Activated CD8-positive, alpha-beta T cell treated with anti-CD3 and anti-CD28 coated beads for 36 hours (primary cell): Measurements from ENCODE around the gene GTF3A. TPM values are rescaled to one million over a fixed set of nuclear protein-coding genes. Genes with fewer than 3 reads are reported as not detected.
"Not testable (repeated sequence)": the region's sequence is repeated elsewhere in the genome, so short reads cannot be mapped to it uniquely, and the experiment has no call there.

Experiments used
- ATAC-seq: fragments of 200-7000 bp; cut with Tn5 transposase; one replicate; pipeline ENCODE4 v1.10.0; 2021; ENCODE audit warnings: mild to moderate bottlenecking, moderate library complexity
- CTCF ChIA-PET: fragments of 350-600 bp; sonication (Branson Sonifier 250); formaldehyde crosslinking; loops from one replicate; lab custom pipeline; 2021; ENCODE audit warnings: antibody characterized with exemption; lab: Charles Lee
- POLR2A ChIA-PET: fragments of 350-600 bp; sonication (Branson Sonifier 250); formaldehyde crosslinking; loops from one replicate; lab custom pipeline; 2021; ENCODE audit warnings: antibody characterized with exemption; lab: Charles Lee
- DNase-seq: peaks from one replicate; pipeline ENCODE4 v3.0.0-alpha.2; 2020
- H3K27ac Mint-ChIP-seq: one replicate; pipeline ENCODE4 v1.8.0; 2021; ENCODE audit warnings: mild to moderate bottlenecking, mixed read lengths
- H3K27me3 Mint-ChIP-seq: one replicate; pipeline ENCODE4 v1.8.0; 2021; ENCODE audit warnings: mixed read lengths
- H3K36me3 Mint-ChIP-seq: one replicate; pipeline ENCODE4 v1.8.0; 2021; ENCODE audit warnings: low read depth, mixed read lengths
- H3K4me1 Mint-ChIP-seq: one replicate; pipeline ENCODE4 v1.8.0; 2021; ENCODE audit warnings: low read depth, mixed read lengths
- H3K4me3 Mint-ChIP-seq: one replicate; pipeline ENCODE4 v1.8.0; 2021; ENCODE audit warnings: mild to moderate bottlenecking, moderate library complexity, mixed read lengths
- H3K9me3 Mint-ChIP-seq: one replicate; pipeline ENCODE4 v1.8.0; 2021; ENCODE audit warnings: mixed read lengths
- CTCF ChIP-seq: fragments of 200-600 bp; IDR thresholded peaks from one replicate; pipeline ENCODE4 v1.8.0; 2022; ENCODE audit warnings: antibody characterized with exemption, mild to moderate bottlenecking
- intact Hi-C: fragments of 100-400 bp; cut with micrococcal nuclease; formaldehyde crosslinking; loops from one replicate; pipeline ENCODE4 v1.10.0; 2022
- total RNA-seq, 2 experiments: library from RNA; stranded (reverse); gene quantifications; one replicate each; pipeline ENCODE4 v1.2.3, GENCODE V29; 2021

The GTF3A gene
- total RNA-seq, 2 experiments from 2014 or later: 278 to 282 TPM

- no peaks in the 10 kb centered on the region for H3K9me3 Mint-ChIP-seq
- ChIA-PET CTCF (no interaction called here), POLR2A (interaction anchor here (0.7 kb wide), 1 partner anchor 51 kb away, joined by 3 read pairs; no protein-coding TSS in a partner anchor)
- no peaks in the 10 kb centered on the region for H3K27me3 Mint-ChIP-seq
- H3K36me3 Mint-ChIP-seq: no peaks in the 10 kb centered on the region
- DNase-seq (no peak), ATAC-seq (no peak)
- H3K4me3 Mint-ChIP-seq: no peak overlapping the region
- intact Hi-C loops: no loop called here
- TF ChIP-seq CTCF: no peak
- H3K27ac Mint-ChIP-seq: no peak overlapping the region
- H3K4me1 Mint-ChIP-seq: no peaks in the 10 kb centered on the region
These were observed 28.1 kb upstream of the GTF3A start for GRCh38 chr13:27396252-27396846.

DNA sequence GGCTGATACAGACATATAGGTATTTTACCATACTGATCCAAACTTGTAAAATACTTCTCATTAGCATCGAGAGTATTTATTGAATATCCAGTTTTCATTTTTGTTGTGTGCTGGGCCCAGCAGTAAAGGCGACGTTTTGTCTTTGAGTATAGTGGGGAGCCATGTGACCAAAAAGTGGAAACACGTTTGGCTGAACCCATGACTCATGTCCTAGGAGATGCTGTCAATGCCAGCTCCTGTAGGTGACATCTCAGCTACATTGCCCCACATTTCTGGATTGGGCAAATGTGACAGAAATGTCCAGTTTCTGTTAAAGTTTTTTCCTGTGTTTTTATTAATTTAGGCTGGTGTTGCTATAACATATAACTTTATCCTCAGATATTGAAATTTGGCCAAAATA is 26.1 kb upstream of the GTF3A start:
- intact Hi-C loops: no loop called here
- ATAC-seq (no peak), DNase-seq (no peak)
- H3K27me3 Mint-ChIP-seq: no peaks in the 10 kb centered on the region
- H3K9me3 Mint-ChIP-seq: no peaks in the 10 kb centered on the region
- no peak for TF ChIP-seq CTCF
- no peak overlapping the region for H3K4me3 Mint-ChIP-seq
- H3K27ac Mint-ChIP-seq: no peak overlapping the region
- ChIA-PET CTCF (no interaction called here), POLR2A (no interaction called here)
- H3K4me1 Mint-ChIP-seq: no peaks in the 10 kb centered on the region
- H3K36me3 Mint-ChIP-seq: no peaks in the 10 kb centered on the region

- ATAC-seq, H3K9me3 Mint-ChIP-seq, H3K4me3 Mint-ChIP-seq, H3K27ac Mint-ChIP-seq, DNase-seq, POLR2A ChIA-PET, H3K4me1 Mint-ChIP-seq, intact Hi-C loops, H3K27me3 Mint-ChIP-seq, H3K36me3 Mint-ChIP-seq: not testable (repeated sequence)
- CTCF ChIA-PET: interaction anchor here (1.1 to 1.6 kb wide), 3 partner anchors 9 to 428 kb away, joined by 3 to 6 read pairs (median 3); no protein-coding TSS in a partner anchor
These were observed 24.0 kb upstream of the GTF3A start for GRCh38 chr13:27400405-27400804.

DNA sequence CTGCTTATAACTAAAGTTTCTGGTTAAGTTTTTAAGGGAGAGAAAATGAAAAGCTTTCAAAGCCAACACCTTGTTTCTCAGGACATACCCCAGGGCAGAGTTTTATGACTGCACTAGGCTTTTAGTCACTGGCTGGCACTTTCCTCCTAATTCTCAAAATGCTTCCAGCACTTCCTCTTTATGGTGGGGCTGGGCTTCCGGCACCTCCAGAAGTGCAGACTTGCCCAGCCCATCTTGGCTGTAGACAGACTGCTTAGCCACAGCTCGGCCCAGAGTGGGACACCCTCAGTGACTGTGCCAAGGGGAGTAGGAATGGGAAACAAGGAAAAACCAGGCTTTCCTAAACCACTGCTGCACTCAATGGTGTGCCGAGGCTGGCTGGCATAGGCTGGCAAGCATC is 23.2 kb upstream of the GTF3A start:
- Mint-ChIP-seq H3K27ac (no peak overlapping the region), H3K4me3 (no peak overlapping the region), H3K36me3 (no peaks in the 10 kb centered on the region), H3K4me1 (peaks cover 2% of the 10 kb centered on the region), H3K27me3 (no peaks in the 10 kb centered on the region), H3K9me3 (no peaks in the 10 kb centered on the region)
- ChIA-PET POLR2A (no interaction called here), CTCF (interaction anchor here (1.1 to 1.6 kb wide), 3 partner anchors 9 to 428 kb away, joined by 3 to 6 read pairs (median 5); no protein-coding TSS in a partner anchor)
- no peak for TF ChIP-seq CTCF
- intact Hi-C loops: no loop called here
- DNase-seq (no peak), ATAC-seq (no peak)

GRCh38 chr13:27403203-27403678 is 21.2 kb upstream of the GTF3A start:
- ChIA-PET POLR2A (interaction anchor here (1.0 kb wide), 1 partner anchor 22 kb away, joined by 5 read pairs; no protein-coding TSS in a partner anchor), CTCF (interaction anchor here (1.2 to 1.4 kb wide), 2 partner anchors 29 to 427 kb away, joined by 3 to 4 read pairs; no protein-coding TSS in a partner anchor)
- DNase-seq (no peak), ATAC-seq (peak; percentile 51)
- TF ChIP-seq CTCF: no peak
- intact Hi-C loops: no loop called here
- Mint-ChIP-seq H3K4me3 (no peak overlapping the region), H3K27ac (no peak overlapping the region), H3K9me3 (no peaks in the 10 kb centered on the region), H3K27me3 (peaks cover 3% of the 10 kb centered on the region), H3K4me1 (peaks cover 6% of the 10 kb centered on the region), H3K36me3 (no peaks in the 10 kb centered on the region)
